Fibroblast of lung (primary cell): ENCODE measurements around the gene CHN2. TPM values are rescaled to one million over a fixed set of nuclear protein-coding genes. Genes with fewer than 3 reads are reported as not detected.

Source experiments
- DNase-seq, 2 donors: peaks; one replicate each; pipeline versions ENCODE4 v3.0.0 to v3.0.0-alpha.2; 2010; ENCODE audit warnings: low read depth in 2 of 2
- H2AFZ ChIP-seq: 2 replicates; pipeline ENCODE4 v1.5.1; 2012; ENCODE audit warnings: low read length, control low read depth, inconsistent platforms
- H3K27ac ChIP-seq: 2 replicates; pipeline ENCODE4 v1.5.1; 2011; ENCODE audit warnings: low read length, control low read depth; ENCODE audit not compliant: insufficient read depth
- H3K27me3 ChIP-seq: 2 replicates; pipeline ENCODE4 v1.5.1; 2011; ENCODE audit warnings: mild to moderate bottlenecking, low read length; ENCODE audit not compliant: control insufficient read depth, insufficient read depth
- H3K36me3 ChIP-seq: 2 replicates; pipeline ENCODE4 v1.5.1; 2011; ENCODE audit warnings: low read length; ENCODE audit not compliant: control insufficient read depth, insufficient read depth
- H3K4me1 ChIP-seq: 2 replicates; pipeline ENCODE4 v1.5.1; 2011; ENCODE audit warnings: low read length; ENCODE audit not compliant: control insufficient read depth, insufficient read depth; ENCODE audit errors: extremely low read depth
- H3K4me2 ChIP-seq: 2 replicates; pipeline ENCODE4 v1.5.1; 2011; ENCODE audit warnings: low read length, control low read depth; ENCODE audit not compliant: insufficient read depth; ENCODE audit errors: extremely low read depth
- H3K4me3 ChIP-seq, 4 experiments: fragments of 200-600 bp in 1 of 4; sonication (generic) in 1 of 4; replicated peaks in 1 of 4; 2 replicates each; pipeline ENCODE4 v1.5.1; 2011 to 2016; ENCODE audit warnings: low read length in 4 of 4, low read depth in 3 of 4, mild to moderate bottlenecking in 3 of 4, control low read depth in 2 of 4, inconsistent platforms in 1 of 4, mixed read lengths in 1 of 4; ENCODE audit not compliant: insufficient read depth in 1 of 4; ENCODE audit errors: control extremely low read depth in 1 of 4
- H3K79me2 ChIP-seq: 2 replicates; pipeline ENCODE4 v1.5.1; 2012; ENCODE audit warnings: mild to moderate bottlenecking, low read length, inconsistent platforms; ENCODE audit not compliant: control insufficient read depth, insufficient read depth
- H3K9ac ChIP-seq: 2 replicates; pipeline ENCODE4 v1.5.1; 2011; ENCODE audit warnings: mild to moderate bottlenecking, low read length, control low read depth; ENCODE audit not compliant: insufficient read depth
- H3K9me3 ChIP-seq: 2 replicates; pipeline ENCODE4 v1.5.1; 2012; ENCODE audit warnings: low read depth, low read length; ENCODE audit not compliant: control insufficient read depth, insufficient read depth
- H4K20me1 ChIP-seq: 2 replicates; pipeline ENCODE4 v1.5.1; 2011; ENCODE audit warnings: low read length; ENCODE audit not compliant: control insufficient read depth, insufficient read depth; ENCODE audit errors: extremely low read depth
- CTCF ChIP-seq, 2 donors: IDR thresholded peaks in 1 of 2; conservative IDR thresholded peaks in 1 of 2; 1 replicate in 1 of 2; 2 replicates in 1 of 2; pipeline ENCODE4 v1.5.1; 2011 to 2012; ENCODE audit warnings: low read length in 2 of 2, control low read depth in 1 of 2, inconsistent platforms in 1 of 2, low read depth in 1 of 2, mild to moderate bottlenecking in 1 of 2
- EZH2 ChIP-seq: IDR thresholded peaks from 2 replicates; pipeline ENCODE4 v1.5.1; 2012; ENCODE audit warnings: low read length, control low read depth, mild to moderate bottlenecking; ENCODE audit errors: missing control alignments
- polyA plus RNA-seq, 2 donors: library from polyadenylated mRNA; depleted of rRNA in 1 of 2; stranded (reverse) in 1 of 2; unstranded in 1 of 2; fragments of >200 nt; gene quantifications; 2 replicates each; pipeline ENCODE4 v1.2.1, GENCODE V29; 2011 to 2012; ENCODE audit warnings: missing spikeins in 1 of 2
- total RNA-seq: library from RNA; depleted of rRNA; stranded (reverse); fragments of >200 nt; gene quantifications from 2 replicates; pipeline ENCODE4 v1.2.1, GENCODE V29; 2014

Gene CHN2
- total and polyA plus RNA-seq, 2 donors (not counting 1 experiment from before 2014, with no cell fraction given): 0.33 to 0.53 TPM

GRCh38 chr7:29344334-29344978 is 149.9 kb downstream of the CHN2 start:
- no peaks in the 10 kb centered on the region for H3K27me3 ChIP-seq
- no peak for DNase-seq
- no peaks in the 10 kb centered on the region for H4K20me1 ChIP-seq
- no peak overlapping the region for H3K27ac ChIP-seq
- no peaks in the 10 kb centered on the region for H3K9me3 ChIP-seq
- no peaks in the 10 kb centered on the region for H3K4me1 ChIP-seq
- H3K4me2 ChIP-seq: no peak overlapping the region
- H3K4me3 ChIP-seq: no peak overlapping the region
- no peak overlapping the region for H2AFZ ChIP-seq
- H3K9ac ChIP-seq: no peak overlapping the region
- H3K79me2 ChIP-seq: no peaks in the 10 kb centered on the region
- TF ChIP-seq CTCF (conservative IDR thresholded peaks at IDR 0.05 in 1 of 2, IDR thresholded peaks at IDR 0.05 in 1 of 2; ENCODE audit: low read depth in 1 of 2, low read length in 2 of 2) (no peak), EZH2 (no peak)
- no peaks in the 10 kb centered on the region for H3K36me3 ChIP-seq

- H3K27me3 ChIP-seq: no peaks in the 10 kb centered on the region
- no peak overlapping the region for H2AFZ ChIP-seq
- no peaks in the 10 kb centered on the region for H4K20me1 ChIP-seq
- no peak overlapping the region for H3K27ac ChIP-seq
- TF ChIP-seq CTCF (conservative IDR thresholded peaks at IDR 0.05 in 1 of 2, IDR thresholded peaks at IDR 0.05 in 1 of 2; ENCODE audit: low read depth in 1 of 2, low read length in 2 of 2): peak in 1 of 2 donors; percentile 42
- no peak for TF ChIP-seq EZH2
- H3K9ac ChIP-seq: no peak overlapping the region
- H3K4me2 ChIP-seq: no peak overlapping the region
- no peaks in the 10 kb centered on the region for H3K4me1 ChIP-seq
- H3K79me2 ChIP-seq: no peaks in the 10 kb centered on the region
- no peak overlapping the region for H3K4me3 ChIP-seq
- DNase-seq: peak; percentile 13 to 32
- no peaks in the 10 kb centered on the region for H3K36me3 ChIP-seq
- H3K9me3 ChIP-seq: no peaks in the 10 kb centered on the region
Measured at GRCh38 chr7:29345590-29345989, 151.0 kb downstream of the CHN2 start.

- H2AFZ ChIP-seq: no peak overlapping the region
Measured at GRCh38 chr7:29346231-29346978, 151.8 kb downstream of the CHN2 start.

More at GRCh38 chr7:29346231-29346978, 151.8 kb downstream of the CHN2 start:
- no peaks in the 10 kb centered on the region for H3K4me1 ChIP-seq
- H3K79me2 ChIP-seq: no peaks in the 10 kb centered on the region
- no peak overlapping the region for H3K4me2 ChIP-seq
- no peak for DNase-seq
- H3K9me3 ChIP-seq: no peaks in the 10 kb centered on the region
- H3K9ac ChIP-seq: no peak overlapping the region
- no peaks in the 10 kb centered on the region for H3K36me3 ChIP-seq
- TF ChIP-seq CTCF (conservative IDR thresholded peaks at IDR 0.05 in 1 of 2, IDR thresholded peaks at IDR 0.05 in 1 of 2; ENCODE audit: low read depth in 1 of 2, low read length in 2 of 2) (no peak), EZH2 (no peak)
- H4K20me1 ChIP-seq: no peaks in the 10 kb centered on the region
- H3K27ac ChIP-seq: no peak overlapping the region
- H3K27me3 ChIP-seq: no peaks in the 10 kb centered on the region
- H3K4me3 ChIP-seq: no peak overlapping the region
